ENCODE data around the gene CRAT. TPM values are rescaled to one million over a fixed set of nuclear protein-coding genes. Genes with fewer than 3 reads are reported as not detected.

Gene CRAT
- total RNA-seq, 1 experiment from 2014 or later = 38.8 TPM

DNA sequence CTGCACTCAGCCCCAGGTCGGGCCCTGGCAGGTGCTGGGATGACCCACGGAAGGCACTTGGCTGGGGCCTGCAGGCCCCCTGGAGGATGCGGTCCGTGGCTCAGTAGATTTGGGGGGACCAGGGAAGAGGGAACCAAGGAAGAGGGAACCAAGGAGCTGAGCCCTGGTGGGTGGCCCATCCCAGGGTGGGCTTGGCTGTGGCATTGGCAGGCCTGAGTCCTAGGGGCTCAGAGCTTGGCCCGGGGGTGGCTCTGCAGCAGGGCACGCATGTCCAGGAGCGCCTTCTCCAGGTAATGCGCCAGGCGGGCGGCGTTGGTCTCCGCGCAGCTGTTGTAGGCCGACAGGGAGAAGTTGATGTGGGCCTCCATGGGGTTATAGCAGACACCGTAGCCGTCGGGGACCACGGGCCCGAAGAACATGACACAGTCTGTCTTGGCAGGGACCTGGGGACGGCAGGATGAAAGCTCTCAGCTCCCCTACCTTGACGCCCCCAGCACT lies 15.4 kb downstream of the CRAT start:
- in situ Hi-C loops (cut with HindIII; ENCODE audit: low pct_unique_long_range_greater_than_20kb, low sequenced_read_pairs) (no loop called here), intact Hi-C loops (cut with micrococcal nuclease; ENCODE audit: unreplicated experiment) (no loop called here)
- BruUV-seq (replicated peaks) = no TSS peak
- no peak for TF ChIP-seq SIN3A (IDR thresholded peaks at IDR 0.05; ENCODE audit: borderline replicate concordance, insufficient read depth, low read depth, low read length)
- TF ChIP-seq REST (IDR thresholded peaks at IDR 0.05; ENCODE audit: insufficient read depth in 1 of 2, low read depth in 2 of 2, low read length in 1 of 2) = no peak
- no peak for TF ChIP-seq CTCF (IDR thresholded peaks at IDR 0.05)
- no peak for TF ChIP-seq POLR2AphosphoS5 (IDR thresholded peaks at IDR 0.05; ENCODE audit: low read depth, low read length)
- H3K4me3 ChIP-seq (ENCODE audit: low read depth in 2 of 2, low read length in 2 of 2) = no peak overlapping the region
- DNase-seq (ENCODE audit: low read depth, low spot score) = no peak
- no peak overlapping the region for H3K27ac ChIP-seq (ENCODE audit: low read length)
- no peaks in the 10 kb centered on the region for H3K36me3 ChIP-seq (ENCODE audit: control insufficient read depth, insufficient read depth, low read length)
- H3K4me1 ChIP-seq (ENCODE audit: control insufficient read depth, insufficient read depth, low read length) = no peaks in the 10 kb centered on the region
- H3K27me3 ChIP-seq (ENCODE audit: control insufficient read depth, insufficient read depth, low read length) = no peaks in the 10 kb centered on the region
- ChIA-PET CTCF (no interaction called here), POLR2A (no interaction called here)
- no peaks in the 10 kb centered on the region for H3K9me3 ChIP-seq (ENCODE audit: control insufficient read depth, insufficient read depth, low read depth, low read length)
- no peak for ATAC-seq

- ChIA-PET POLR2A (interaction anchor here (0.6 kb wide), 1 partner anchor 190 kb away, joined by 4 read pairs; no protein-coding TSS in a partner anchor), CTCF (no interaction called here)
- intact Hi-C loops (cut with micrococcal nuclease; ENCODE audit: unreplicated experiment) = no loop called here
- H3K4me3 ChIP-seq (ENCODE audit: low read depth in 2 of 2, low read length in 2 of 2) = no peak overlapping the region
- no peak overlapping the region for H3K27ac ChIP-seq (ENCODE audit: low read length)
- TF ChIP-seq REST (IDR thresholded peaks at IDR 0.05; ENCODE audit: insufficient read depth in 1 of 2, low read depth in 2 of 2, low read length in 1 of 2) = no peak
- TF ChIP-seq SIN3A (IDR thresholded peaks at IDR 0.05; ENCODE audit: borderline replicate concordance, insufficient read depth, low read depth, low read length) = no peak
- no peak for TF ChIP-seq TCF7L2 (IDR thresholded peaks at IDR 0.05; ENCODE audit: low read depth, low read length)
- TF ChIP-seq CTCF (IDR thresholded peaks at IDR 0.05) = no peak
- no peak for TF ChIP-seq POLR2AphosphoS5 (IDR thresholded peaks at IDR 0.05; ENCODE audit: low read depth, low read length)
- DNase-seq (ENCODE audit: low read depth, low spot score) (no peak), ATAC-seq (0 out of 2 replicates have a peak, but pooled peaks have one; percentile 16)
- no peaks in the 10 kb centered on the region for H3K9me3 ChIP-seq (ENCODE audit: control insufficient read depth, insufficient read depth, low read depth, low read length)
- BruUV-seq (replicated peaks) = no TSS peak
- no peaks in the 10 kb centered on the region for H3K4me1 ChIP-seq (ENCODE audit: control insufficient read depth, insufficient read depth, low read length)
- in situ Hi-C loops (cut with HindIII; ENCODE audit: low pct_unique_long_range_greater_than_20kb, low sequenced_read_pairs) = no loop called here
- no peaks in the 10 kb centered on the region for H3K27me3 ChIP-seq (ENCODE audit: control insufficient read depth, insufficient read depth, low read length)
- H3K36me3 ChIP-seq (ENCODE audit: control insufficient read depth, insufficient read depth, low read length) = no peaks in the 10 kb centered on the region
These were observed 16.0 kb downstream of the CRAT start for GRCh38 chr9:129094387-129095169.
